HCT116 (cell line): ENCODE data around the gene IFNL1. TPM values are rescaled to one million over a fixed set of nuclear protein-coding genes. Genes with fewer than 3 reads are reported as not detected.
A peak's percentile ranks its signal among the peaks of the same experiment; 100 is the strongest.

Experiments
- ATAC-seq: fragments of 200-7000 bp; cut with Tn5 transposase; 2 replicates; pipeline ENCODE4 v1.9.1; 2020; ENCODE audit warnings: mild to moderate bottlenecking, moderate library complexity
- BruUV-seq: library from RNA; stranded (reverse); fragments of 400-500 nt; replicated peaks from 2 replicates; lab custom pipeline; 2021; lab: Mats Ljungman, UMichigan
- CTCF ChIA-PET: fragments of 300-600 bp; sonication (Branson Sonifier 250); formaldehyde crosslinking; loops from one replicate; lab custom pipeline; 2021; ENCODE audit warnings: antibody characterized with exemption; lab: Charles Lee
- POLR2A ChIA-PET: fragments of 300-600, 350-600 bp; sonication (Branson Sonifier 250); formaldehyde crosslinking; loops from one replicate; lab custom pipeline; 2021; ENCODE audit warnings: antibody characterized with exemption; lab: Charles Lee
- RAD21 ChIA-PET, 2 experiments: fragments of 300-600 bp; sonication (Branson Sonifier 250); formaldehyde crosslinking; loops; one replicate each; lab custom pipeline; 2023; ENCODE audit warnings: low total read pairs in 2 of 2; ENCODE audit not compliant: uncharacterized antibody in 2 of 2, unreplicated experiment in 2 of 2, low non-redundant PET in 1 of 2; lab: Charles Lee
- DNase-seq: peaks from one replicate; pipeline ENCODE4 v3.0.0-alpha.2; 2010; ENCODE audit warnings: low read depth, low spot score
- H2AFZ ChIP-seq: fragments of 200-600 bp; shearing (Covaris generic), sonication (generic); 2 replicates; pipeline ENCODE4 v1.6.1; 2017; ENCODE audit warnings: low read depth, mixed run types, mixed read lengths, antibody characterized with exemption, low read length; ENCODE audit not compliant: poor library complexity, severe bottlenecking
- H3K27ac ChIP-seq: 2 replicates; pipeline ENCODE4 v1.5.1; 2012; ENCODE audit warnings: low read depth, low read length
- H3K27me3 ChIP-seq: fragments of 200-600 bp; sonication (generic); 2 replicates; pipeline ENCODE4 v1.6.1; 2016; ENCODE audit warnings: mixed run types, low read length, mixed read lengths; ENCODE audit not compliant: insufficient read depth
- H3K36me3 ChIP-seq, 2 experiments: fragments of 200-500 bp in 1 of 2; fragments of 200-600 bp in 1 of 2; sonication (Bioruptor generic) in 1 of 2; sonication (generic) in 1 of 2; 2 replicates each; pipeline versions ENCODE4 v1.5.1 to v1.6.1; 2014 to 2016; ENCODE audit warnings: low read length in 2 of 2, inconsistent platforms in 1 of 2, mixed read lengths in 1 of 2, mixed run types in 1 of 2; ENCODE audit not compliant: insufficient read depth in 2 of 2, control insufficient read depth in 1 of 2
- H3K4me1 ChIP-seq, 2 experiments: fragments of 200-600 bp in 1 of 2; sonication (generic) in 1 of 2; 2 replicates each; pipeline versions ENCODE4 v1.5.1 to v1.6.1; 2012 to 2017; ENCODE audit warnings: low read length in 2 of 2, inconsistent platforms in 1 of 2, mild to moderate bottlenecking in 1 of 2, mixed read lengths in 1 of 2, mixed run types in 1 of 2, moderate library complexity in 1 of 2; ENCODE audit not compliant: insufficient read depth in 2 of 2, control insufficient read depth in 1 of 2
- H3K4me2 ChIP-seq: fragments of 200-600 bp; sonication (generic); 2 replicates; pipeline ENCODE4 v1.6.1; 2017; ENCODE audit warnings: mixed run types, low read length, mixed read lengths
- H3K4me3 ChIP-seq, 2 experiments: fragments of 200-600 bp in 1 of 2; sonication (generic) in 1 of 2; replicated peaks in 1 of 2; 2 replicates each; pipeline ENCODE4 v1.5.1; 2011 to 2016; ENCODE audit warnings: low read length in 2 of 2, control low read depth in 1 of 2, low read depth in 1 of 2, mild to moderate bottlenecking in 1 of 2, mixed read lengths in 1 of 2, mixed run types in 1 of 2
- H3K79me2 ChIP-seq: fragments of 200-600 bp; sonication (generic); 2 replicates; pipeline ENCODE4 v1.6.1; 2017; ENCODE audit warnings: mild to moderate bottlenecking, mixed run types, low read length, moderate library complexity, mixed read lengths; ENCODE audit not compliant: insufficient read depth
- H3K9ac ChIP-seq: fragments of 200-600 bp; sonication (generic); 2 replicates; pipeline ENCODE4 v1.6.1; 2016; ENCODE audit warnings: low read length, mixed read lengths
- H3K9me2 ChIP-seq: fragments of 200-600 bp; sonication (generic), shearing (Covaris generic); 2 replicates; pipeline ENCODE4 v1.6.1; 2017; ENCODE audit warnings: mixed run types, mild to moderate bottlenecking, moderate library complexity; ENCODE audit not compliant: insufficient read depth
- H3K9me3 ChIP-seq, 2 experiments: fragments of 200-500 bp in 1 of 2; fragments of 200-600 bp in 1 of 2; sonication (Bioruptor generic) in 1 of 2; sonication (generic) in 1 of 2; 2 replicates each; pipeline ENCODE4 v1.6.1; 2014 to 2017; ENCODE audit warnings: low read length in 2 of 2, mixed read lengths in 2 of 2, inconsistent platforms in 1 of 2, low read depth in 1 of 2, mild to moderate bottlenecking in 1 of 2, mixed run types in 1 of 2, moderate library complexity in 1 of 2; ENCODE audit not compliant: control insufficient read depth in 1 of 2, insufficient read depth in 1 of 2
- H4K20me1 ChIP-seq: fragments of 200-600 bp; sonication (generic), shearing (Covaris generic); 2 replicates; pipeline ENCODE4 v1.6.1; 2017; ENCODE audit warnings: mixed run types, mild to moderate bottlenecking, moderate library complexity; ENCODE audit not compliant: insufficient read depth
- ATF3 ChIP-seq: IDR thresholded peaks from 2 replicates; pipeline ENCODE4 v1.6.1; 2012
- CBX3 ChIP-seq: IDR thresholded peaks from 2 replicates; pipeline ENCODE4 v1.6.1; 2012; ENCODE audit warnings: low read depth
- CEBPB ChIP-seq: IDR thresholded peaks from 2 replicates; pipeline ENCODE4 v1.6.1; 2012; ENCODE audit warnings: low read depth
- EGR1 ChIP-seq: IDR thresholded peaks from 2 replicates; pipeline ENCODE4 v1.6.1; 2012; ENCODE audit warnings: low read depth
- EZH2 ChIP-seq: fragments of 200-600 bp; sonication (generic); IDR thresholded peaks from 2 replicates; pipeline ENCODE4 v1.6.1; 2017; ENCODE audit warnings: antibody characterized with exemption, mixed run types
- EZH2phosphoT487 ChIP-seq: fragments of 200-600 bp; IDR thresholded peaks from 2 replicates; pipeline ENCODE4 v1.6.1; 2018; ENCODE audit warnings: antibody characterized with exemption, borderline replicate concordance
- FOSL1 ChIP-seq: IDR thresholded peaks from 2 replicates; pipeline ENCODE4 v1.6.1; 2012; ENCODE audit warnings: low read depth
- JUND ChIP-seq: IDR thresholded peaks from 2 replicates; pipeline ENCODE4 v1.6.1; 2012
- MAX ChIP-seq: IDR thresholded peaks from 2 replicates; pipeline ENCODE4 v1.6.1; 2012
- POLR2A ChIP-seq: IDR thresholded peaks from 2 replicates; pipeline ENCODE4 v1.7.0; 2011; ENCODE audit warnings: borderline replicate concordance; ENCODE audit not compliant: insufficient read depth, insufficient read length; ENCODE audit errors: extremely low read depth
- RAD21 ChIP-seq: IDR thresholded peaks from 2 replicates; pipeline ENCODE4 v1.6.1; 2012; ENCODE audit warnings: low read depth, mild to moderate bottlenecking
- REST ChIP-seq: IDR thresholded peaks from 2 replicates; pipeline ENCODE4 v1.6.1; 2012; ENCODE audit warnings: low read depth
- SIN3A ChIP-seq: IDR thresholded peaks from 2 replicates; pipeline ENCODE4 v1.6.1; 2012; ENCODE audit warnings: low read depth
- SP1 ChIP-seq: IDR thresholded peaks from 2 replicates; pipeline ENCODE4 v1.6.1; 2012; ENCODE audit warnings: low read depth
- SRF ChIP-seq: IDR thresholded peaks from 2 replicates; pipeline ENCODE4 v1.6.1; 2012; ENCODE audit warnings: low read depth
- TCF7L2 ChIP-seq: IDR thresholded peaks from 2 replicates; pipeline ENCODE4 v1.7.0; 2011; ENCODE audit warnings: borderline replicate concordance, inconsistent platforms; ENCODE audit not compliant: insufficient read depth, insufficient read length; ENCODE audit errors: extremely low read depth
- YY1 ChIP-seq: IDR thresholded peaks from 2 replicates; pipeline ENCODE4 v1.6.1; 2011; ENCODE audit warnings: low read length, low read depth, moderate library complexity, mild to moderate bottlenecking; ENCODE audit not compliant: insufficient replicate concordance; ENCODE audit errors: extremely low read depth
- ZBTB33 ChIP-seq: IDR thresholded peaks from 2 replicates; pipeline ENCODE4 v1.6.1; 2011; ENCODE audit warnings: mild to moderate bottlenecking, low read length, moderate library complexity; ENCODE audit not compliant: insufficient replicate concordance; ENCODE audit errors: extremely low read depth
- ZNF274 ChIP-seq: fragments of 200-500 bp; sonication (Bioruptor generic); IDR thresholded peaks from 2 replicates; pipeline ENCODE4 v1.6.1; 2014; ENCODE audit warnings: mild to moderate bottlenecking, low read depth, low read length, inconsistent platforms
- intact Hi-C: fragments of 100-400 bp; cut with micrococcal nuclease; formaldehyde crosslinking; loops from 2 replicates; pipeline ENCODE4 v1.10.0; 2022
- total RNA-seq: library from RNA; stranded (reverse); gene quantifications from one replicate; pipeline ENCODE4 v1.2.1, GENCODE V29; 2021; ENCODE audit not compliant: unreplicated experiment

Gene IFNL1
- total RNA-seq, 1 experiment from 2014 or later = not detected

- peaks cover 52% of the 10 kb centered on the region for H3K79me2 ChIP-seq
- peak within 1 kb of the TSS; percentile 86 for H3K27ac ChIP-seq
- H3K9me3 ChIP-seq = no peaks in the 10 kb centered on the region
- peak within 1 kb of the TSS; percentile 91 to 92 for H3K4me3 ChIP-seq
- ATAC-seq (peak; percentile 92), DNase-seq (peak; percentile 93)
- ChIA-PET CTCF (interaction anchor here (0.6 to 1.9 kb wide), 11 partner anchors 11 to 380 kb away, joined by 3 to 11 read pairs (median 5); partner anchors contain the start of gene PLEKHG2), POLR2A (interaction anchor here (0.6 to 1.1 kb wide), 13 partner anchors 8 to 508 kb away, joined by 3 to 7 read pairs (median 4); partner anchors contain the start of genes MED29, PAF1 and RPS16), RAD21 (no interaction called here)
- peak within 1 kb of the TSS; percentile 62 for H2AFZ ChIP-seq
- no peaks in the 10 kb centered on the region for H3K27me3 ChIP-seq
- peak within 1 kb of the TSS; percentile 99 for H3K4me2 ChIP-seq
- no peaks in the 10 kb centered on the region for H3K9me2 ChIP-seq
- H3K4me1 ChIP-seq = peaks cover 8 to 27% of the 10 kb centered on the region in 2 experiments
- TSS peak; percentile 94 for BruUV-seq
- peaks cover 0 to 6% of the 10 kb centered on the region in 2 experiments; a peak in 1 of 4 replicates for H3K36me3 ChIP-seq
- intact Hi-C loops = loop anchor here (1.0 to 5.0 kb wide), 2 partner anchors 70 to 130 kb away; partner anchors contain the start of gene PLEKHG2
- no peaks in the 10 kb centered on the region; the same call in 1 of the 2 replicates for H4K20me1 ChIP-seq
- H3K9ac ChIP-seq = peak within 1 kb of the TSS; percentile 95
- TF ChIP-seq SIN3A = peak; percentile 69; the same call in 1 of the 2 replicates
- TF ChIP-seq MAX = peak; percentile 55
- peak; percentile 68 for TF ChIP-seq YY1
- peak; percentile 81 for TF ChIP-seq SP1
- no peak for TF ChIP-seq TCF7L2
- no peak for TF ChIP-seq RAD21
- TF ChIP-seq EZH2 = no peak
- no peak for TF ChIP-seq ZNF274
- TF ChIP-seq EGR1 = peak; percentile 40; the same call in 1 of the 2 replicates
- no peak for TF ChIP-seq EZH2phosphoT487
- no peak for TF ChIP-seq JUND
- TF ChIP-seq POLR2A = peak; percentile 91
- no peak for TF ChIP-seq CEBPB
- no peak for TF ChIP-seq FOSL1
- no peak for TF ChIP-seq ATF3
- no peak for TF ChIP-seq REST
- TF ChIP-seq SRF = no peak
- peak; percentile 30 for TF ChIP-seq ZBTB33
- peak; percentile 90; the same call in 1 of the 2 replicates for TF ChIP-seq CBX3
Observed at GRCh38 chr19:39341719-39342604, 45.8 kb downstream of the IFNL1 start, which contains the start of gene SAMD4B. Gene SAMD4B (plus strand): TSS chr19:39342421. CDS start chr19:39356894, 14,473 bp downstream.
